Choroid plexus epithelial cell (primary cell): ENCODE measurements around the gene INSRR.

ENCODE experiments used
- DNase-seq: peaks from one replicate; pipeline ENCODE4 v3.0.0-alpha.2; 2010; ENCODE audit warnings: low read depth
- H3K4me3 ChIP-seq: 2 replicates; pipeline ENCODE4 v1.5.1; 2011; ENCODE audit warnings: low read depth, mild to moderate bottlenecking, control low read depth, low read length, moderate library complexity
- TF ChIP-seq, protein P1 (sequence below): conservative IDR thresholded peaks from 2 replicates; pipeline ENCODE4 v1.5.1; 2011; ENCODE audit warnings: low read depth, mild to moderate bottlenecking, control low read depth, inconsistent platforms, low read length, moderate library complexity

INSRR gene

DNA sequence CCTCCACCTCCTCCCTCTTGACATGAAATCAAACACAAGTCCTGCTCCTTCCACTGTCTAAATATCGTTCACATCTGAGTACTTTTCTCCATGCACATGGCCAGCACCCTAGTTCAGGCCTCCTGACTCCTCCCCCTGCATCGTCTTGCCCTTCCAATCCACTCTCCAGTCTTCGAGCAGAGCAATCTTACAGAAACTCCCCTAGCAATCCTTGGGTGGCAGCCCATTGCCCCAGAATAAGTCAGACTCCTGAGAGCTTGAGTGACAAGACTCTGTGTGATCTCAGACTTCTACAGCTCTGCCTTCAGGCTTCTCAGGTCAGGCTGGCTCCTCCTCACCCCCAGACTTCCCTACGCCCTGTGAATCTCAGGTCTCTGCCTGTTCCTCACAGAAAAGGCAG lies 47.7 kb downstream of the INSRR start:
- no peak for DNase-seq
- TF ChIP-seq, protein P1, sequence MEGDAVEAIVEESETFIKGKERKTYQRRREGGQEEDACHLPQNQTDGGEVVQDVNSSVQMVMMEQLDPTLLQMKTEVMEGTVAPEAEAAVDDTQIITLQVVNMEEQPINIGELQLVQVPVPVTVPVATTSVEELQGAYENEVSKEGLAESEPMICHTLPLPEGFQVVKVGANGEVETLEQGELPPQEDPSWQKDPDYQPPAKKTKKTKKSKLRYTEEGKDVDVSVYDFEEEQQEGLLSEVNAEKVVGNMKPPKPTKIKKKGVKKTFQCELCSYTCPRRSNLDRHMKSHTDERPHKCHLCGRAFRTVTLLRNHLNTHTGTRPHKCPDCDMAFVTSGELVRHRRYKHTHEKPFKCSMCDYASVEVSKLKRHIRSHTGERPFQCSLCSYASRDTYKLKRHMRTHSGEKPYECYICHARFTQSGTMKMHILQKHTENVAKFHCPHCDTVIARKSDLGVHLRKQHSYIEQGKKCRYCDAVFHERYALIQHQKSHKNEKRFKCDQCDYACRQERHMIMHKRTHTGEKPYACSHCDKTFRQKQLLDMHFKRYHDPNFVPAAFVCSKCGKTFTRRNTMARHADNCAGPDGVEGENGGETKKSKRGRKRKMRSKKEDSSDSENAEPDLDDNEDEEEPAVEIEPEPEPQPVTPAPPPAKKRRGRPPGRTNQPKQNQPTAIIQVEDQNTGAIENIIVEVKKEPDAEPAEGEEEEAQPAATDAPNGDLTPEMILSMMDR, result no peak
- no peak overlapping the region for H3K4me3 ChIP-seq

DNA sequence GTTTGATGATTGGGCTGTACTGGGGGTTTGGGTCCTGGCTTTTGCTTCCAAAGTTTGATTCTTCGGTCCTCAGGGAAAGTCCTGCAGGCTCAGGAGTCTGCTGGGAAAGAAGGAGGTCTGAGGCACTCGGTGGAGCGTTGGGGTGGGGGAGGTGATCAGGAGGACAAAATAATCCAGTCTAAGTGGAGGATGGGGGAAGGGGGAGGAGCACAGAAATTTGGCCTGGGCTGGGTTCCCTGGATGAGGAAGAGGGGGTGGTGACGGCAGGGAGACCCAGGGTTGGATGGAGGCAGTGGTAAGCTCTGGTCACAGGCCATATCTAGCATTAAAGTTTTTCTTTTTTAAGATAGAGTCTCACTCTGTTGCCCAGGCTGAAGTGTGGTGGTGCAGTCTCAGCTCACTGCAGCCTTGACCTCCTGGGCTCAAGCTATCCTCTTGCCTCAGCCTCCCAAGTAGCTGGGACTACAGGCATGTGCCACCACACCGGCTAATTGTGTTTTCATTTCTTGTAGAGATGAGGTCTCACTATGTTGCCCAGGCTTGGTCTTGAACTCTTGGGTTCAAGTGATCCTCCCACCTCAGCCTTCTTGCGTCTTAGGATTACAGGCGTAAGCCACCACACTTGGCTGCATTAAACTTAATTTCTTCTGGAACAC lies 49.1 kb downstream of the INSRR start:
- DNase-seq, result no peak
- TF ChIP-seq, protein P1, result no peak
- H3K4me3 ChIP-seq, result no peak overlapping the region

DNA sequence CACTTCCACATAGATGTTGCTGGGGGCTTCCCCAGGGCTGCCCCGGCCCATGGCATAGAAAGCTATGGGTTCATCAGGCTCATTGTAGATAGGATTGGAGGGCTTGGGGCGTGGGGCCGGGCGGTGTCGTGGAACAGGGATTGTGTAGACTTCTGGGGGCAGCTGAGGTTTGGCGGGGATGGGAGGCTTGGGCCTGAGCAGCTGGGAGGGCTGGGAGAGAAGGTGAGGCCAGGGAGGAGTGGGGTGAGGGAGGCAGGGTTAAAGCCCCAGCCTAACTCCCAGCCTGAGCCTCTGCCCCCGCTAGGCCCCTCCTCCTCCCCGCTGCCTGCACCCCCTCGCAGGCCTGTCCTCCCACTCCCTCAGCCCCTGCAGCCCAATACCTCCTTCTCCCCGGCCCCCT lies 49.6 kb downstream of the INSRR start:
- H3K4me3 ChIP-seq, result no peak overlapping the region
- TF ChIP-seq, protein P1, result no peak
- no peak for DNase-seq

DNA sequence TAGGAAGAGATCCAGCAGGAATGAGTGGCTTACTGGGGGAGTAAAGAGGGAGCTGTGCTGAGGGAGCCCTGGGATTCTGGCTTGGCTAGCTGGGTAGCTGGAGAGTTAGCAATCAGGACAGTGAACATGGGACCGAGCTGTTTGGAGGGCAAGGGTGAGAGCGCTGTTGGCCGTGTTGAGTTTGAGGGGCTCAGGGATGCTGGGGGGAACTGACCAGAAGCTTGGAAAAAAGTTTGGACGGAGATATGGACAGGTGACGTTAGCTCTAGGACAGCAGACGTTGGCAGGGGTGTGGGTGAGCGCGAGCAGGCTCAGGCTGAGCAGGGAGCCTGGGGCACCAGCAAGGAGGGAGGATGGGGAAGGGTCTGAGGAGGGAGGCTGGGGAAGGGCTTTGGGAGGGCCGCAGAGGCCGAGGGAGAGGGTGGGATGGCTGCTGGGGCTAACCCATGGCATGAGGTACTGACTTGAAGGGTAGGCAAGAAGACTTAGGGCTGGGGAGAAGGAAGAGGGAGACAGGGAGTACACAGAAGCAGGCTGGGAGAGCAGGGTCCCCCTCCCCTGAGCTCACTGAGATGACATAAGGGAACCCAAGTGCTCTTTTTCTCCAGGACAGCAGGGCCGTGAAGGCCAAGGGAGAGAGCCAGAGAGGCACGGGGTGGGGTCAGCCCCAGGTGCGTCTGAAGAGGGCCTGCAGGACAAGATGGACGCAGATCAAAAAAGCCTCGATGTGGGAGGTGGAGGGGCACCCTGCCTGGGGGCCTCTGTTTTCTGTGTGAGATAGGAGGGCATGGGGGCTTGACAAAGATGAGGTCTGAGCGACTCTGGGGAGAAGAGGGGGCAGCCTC lies 50.5 kb downstream of the INSRR start:
- H3K4me3 ChIP-seq, result no peak overlapping the region
- DNase-seq, result no peak
- TF ChIP-seq, protein P1, result no peak

DNA sequence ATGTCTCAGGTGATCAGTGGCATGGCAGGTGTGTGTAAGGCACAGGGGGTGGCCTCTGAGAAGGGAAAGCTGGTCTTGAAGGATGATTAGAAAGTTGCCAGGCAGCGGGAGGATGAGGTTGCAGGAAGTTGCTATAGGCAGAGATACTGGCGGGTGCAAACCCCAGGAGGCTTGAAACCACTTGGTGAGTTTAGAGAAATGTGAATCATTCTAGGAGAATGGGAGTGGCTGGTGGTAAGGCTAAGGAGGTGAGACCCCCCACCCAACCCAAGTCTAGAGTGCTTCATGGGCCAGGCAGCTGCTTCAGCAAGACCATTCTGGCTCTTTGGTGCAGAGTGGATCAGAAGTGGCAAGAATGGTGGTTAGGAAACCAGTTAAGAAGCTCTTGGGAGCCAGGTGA lies 51.3 kb downstream of the INSRR start:
- TF ChIP-seq, protein P1, result no peak
- DNase-seq, result no peak
- no peak overlapping the region for H3K4me3 ChIP-seq

DNA sequence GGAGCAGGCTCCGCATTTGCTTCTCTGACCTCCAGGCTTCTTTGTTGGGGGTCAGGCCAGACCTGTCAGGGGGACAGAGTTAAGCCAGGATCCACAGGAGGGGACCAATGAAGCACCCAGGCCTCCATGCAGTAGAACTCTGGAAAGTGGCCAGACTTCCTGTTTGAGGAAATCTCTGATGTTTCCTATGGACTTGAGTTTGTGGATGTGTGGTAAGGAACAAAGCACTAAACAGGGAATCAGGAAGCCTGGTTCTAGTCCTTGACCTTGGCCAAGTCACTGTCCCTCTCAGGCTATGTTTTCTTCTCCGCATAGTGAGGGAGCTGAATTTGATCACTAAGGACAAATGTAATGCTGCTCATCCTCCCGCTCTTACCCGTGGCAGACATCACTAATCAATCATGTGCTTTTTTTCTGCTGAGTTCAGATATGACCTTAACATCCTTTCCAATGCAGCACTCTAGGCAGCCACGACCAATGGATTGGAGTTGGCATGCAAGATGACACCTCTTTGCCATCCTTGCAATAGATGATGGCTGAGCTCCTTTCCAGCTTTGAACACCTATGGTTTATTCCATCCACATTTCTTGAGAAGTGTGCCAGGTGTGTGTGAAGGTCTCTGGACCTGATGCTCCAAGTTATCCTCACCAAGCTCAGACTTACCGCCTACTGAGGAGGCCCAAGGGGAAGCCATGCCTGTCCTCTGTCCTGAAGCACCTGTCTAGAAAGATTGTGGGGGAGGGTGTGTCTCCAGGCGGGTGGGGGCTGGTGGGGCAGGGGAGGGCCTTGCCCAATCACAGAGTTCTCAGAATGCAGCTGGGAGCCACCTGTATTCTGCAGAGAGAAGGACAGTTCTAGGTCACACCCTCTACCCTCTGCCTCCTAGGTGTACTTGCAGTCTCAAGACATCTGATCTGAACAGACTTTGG lies 52.1 kb downstream of the INSRR start:
- H3K4me3 ChIP-seq, result no peak overlapping the region
- no peak for DNase-seq
- TF ChIP-seq, protein P1, result no peak
